Measurements from ENCODE around the gene STEAP1B.
"Not testable (repeated sequence)": the region's sequence is repeated elsewhere in the genome, so short reads cannot be mapped to it uniquely, and the experiment has no call there.

DNA sequence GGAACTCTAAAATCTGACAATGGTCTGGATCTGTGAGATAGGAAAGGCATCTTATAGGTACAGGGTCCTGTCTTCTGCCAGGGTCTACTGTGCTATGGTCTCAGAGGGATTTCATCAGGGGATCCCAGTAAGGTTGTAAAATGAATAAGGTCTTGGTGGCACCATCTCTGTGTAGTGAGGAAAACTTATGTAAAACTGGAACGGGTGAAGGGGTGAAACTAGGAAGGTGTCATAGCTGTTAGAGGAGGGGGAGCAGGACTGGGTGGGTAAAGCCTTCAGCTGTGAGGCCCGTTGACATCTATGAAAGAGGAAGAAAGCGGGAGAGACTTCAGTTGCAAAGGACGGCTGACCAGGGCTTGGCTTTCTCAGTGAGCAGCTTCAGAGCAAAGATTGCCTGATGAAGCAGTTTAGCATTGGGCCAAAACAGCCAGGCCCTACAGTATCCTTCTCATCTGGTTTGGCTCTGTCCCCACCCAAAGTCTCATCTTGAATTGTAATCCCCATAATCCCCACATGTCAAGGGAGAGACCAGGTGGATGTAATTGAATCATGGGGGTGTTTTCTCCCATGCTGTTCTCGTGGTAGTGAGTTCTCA, 24.5 kb upstream of the STEAP1B start:
- TF ChIP-seq CTCF (conservative IDR thresholded peaks at IDR 0.05 in 1 of 2, IDR thresholded peaks at IDR 0.05 in 1 of 2; ENCODE audit: extremely low read depth in 1 of 2, insufficient read depth in 1 of 2, low read depth in 1 of 2, low read length in 2 of 2); EZH2 (IDR thresholded peaks at IDR 0.05; ENCODE audit: borderline replicate concordance, low read length): not testable (repeated sequence)
